ENCODE measurements around the gene FBXO46.
A peak's percentile ranks its signal among the peaks of the same experiment; 100 is the strongest.

FBXO46 gene

DNA sequence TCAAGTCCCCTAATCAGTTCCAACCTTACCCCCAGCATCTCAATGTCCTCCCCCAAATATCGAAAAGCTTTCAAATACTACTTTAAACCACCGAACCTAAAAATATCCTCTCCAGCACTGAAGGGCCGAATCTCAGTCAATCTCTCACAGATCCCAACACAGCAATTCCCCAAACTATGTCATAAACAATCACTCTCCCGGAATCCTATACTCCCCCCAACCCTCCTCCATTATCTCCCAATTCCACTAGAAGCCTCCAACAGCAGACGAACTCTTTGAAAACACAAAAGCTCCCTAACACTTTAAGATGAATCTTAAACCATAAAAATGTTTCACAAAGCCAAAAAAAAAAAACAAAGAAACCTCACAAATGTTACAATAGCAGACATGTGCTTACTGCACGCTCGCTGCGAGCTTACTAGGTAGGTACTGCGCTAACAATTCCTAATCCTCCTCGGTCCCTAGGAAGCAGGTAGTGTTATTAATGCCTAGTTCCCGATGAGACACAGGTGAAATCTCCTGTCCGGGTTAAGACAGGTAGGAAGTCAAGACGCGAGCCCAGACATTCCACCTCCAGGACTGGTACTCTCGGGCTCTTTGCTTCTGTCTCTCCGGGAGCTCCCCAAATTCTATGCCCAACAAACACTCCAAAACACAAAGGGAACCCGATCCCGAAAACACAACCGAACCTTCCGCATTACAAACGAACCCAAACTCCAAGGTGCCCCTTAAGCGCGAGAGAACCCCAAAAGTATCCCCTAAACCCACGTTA is 14.2 kb downstream of the FBXO46 start:
- DNase-seq (ENCODE audit: insufficient read length) (no peak), FAIRE-seq (peak; percentile 87)
- no peak for TF ChIP-seq POLR2A (IDR thresholded peaks at IDR 0.05; ENCODE audit: low read depth, low read length)
- TF ChIP-seq TAF1 (IDR thresholded peaks at IDR 0.05; ENCODE audit: borderline replicate concordance, low read depth, low read length), result no peak
- no peak for TF ChIP-seq POLR2AphosphoS5 (IDR thresholded peaks at IDR 0.05; ENCODE audit: low read depth, low read length)

- TF ChIP-seq POLR2A (IDR thresholded peaks at IDR 0.05; ENCODE audit: low read depth, low read length), result no peak
- TF ChIP-seq TAF1 (IDR thresholded peaks at IDR 0.05; ENCODE audit: borderline replicate concordance, low read depth, low read length), result no peak
- TF ChIP-seq POLR2AphosphoS5 (IDR thresholded peaks at IDR 0.05; ENCODE audit: low read depth, low read length), result no peak
- DNase-seq (ENCODE audit: insufficient read length) (no peak), FAIRE-seq (no peak)
Observed at GRCh38 chr19:45715139-45715538, 15.6 kb downstream of the FBXO46 start.

- no peak for DNase-seq (ENCODE audit: insufficient read length)
- TF ChIP-seq POLR2AphosphoS5 (IDR thresholded peaks at IDR 0.05; ENCODE audit: low read depth, low read length) (no peak), POLR2A (IDR thresholded peaks at IDR 0.05; ENCODE audit: low read depth, low read length) (no peak), TAF1 (IDR thresholded peaks at IDR 0.05; ENCODE audit: borderline replicate concordance, low read depth, low read length) (no peak)
- FAIRE-seq, result no peak
Observed at GRCh38 chr19:45713141-45713540, 17.6 kb downstream of the FBXO46 start.

- no peak for FAIRE-seq
- no peak for TF ChIP-seq TAF1 (IDR thresholded peaks at IDR 0.05; ENCODE audit: borderline replicate concordance, low read depth, low read length)
- TF ChIP-seq POLR2AphosphoS5 (IDR thresholded peaks at IDR 0.05; ENCODE audit: low read depth, low read length), result no peak
- TF ChIP-seq POLR2A (IDR thresholded peaks at IDR 0.05; ENCODE audit: low read depth, low read length), result no peak
Observed at GRCh38 chr19:45712699-45713067, 18.0 kb downstream of the FBXO46 start.

GRCh38 chr19:45711851-45712698 is 18.6 kb downstream of the FBXO46 start:
- FAIRE-seq (no peak), DNase-seq (ENCODE audit: insufficient read length) (no peak)
- TF ChIP-seq POLR2A (IDR thresholded peaks at IDR 0.05; ENCODE audit: low read depth, low read length), result no peak
- TF ChIP-seq POLR2AphosphoS5 (IDR thresholded peaks at IDR 0.05; ENCODE audit: low read depth, low read length), result peak; percentile 40; the same call in 1 of the 2 replicates

More at GRCh38 chr19:45712699-45713067, 18.0 kb downstream of the FBXO46 start:
- DNase-seq (ENCODE audit: insufficient read length), result no peak

- peak; percentile 40 for FAIRE-seq
- TF ChIP-seq TAF1 (IDR thresholded peaks at IDR 0.05; ENCODE audit: borderline replicate concordance, low read depth, low read length), result no peak
- no peak for TF ChIP-seq POLR2A (IDR thresholded peaks at IDR 0.05; ENCODE audit: low read depth, low read length)
- TF ChIP-seq POLR2AphosphoS5 (IDR thresholded peaks at IDR 0.05; ENCODE audit: low read depth, low read length), result no peak
- DNase-seq (ENCODE audit: insufficient read length), result no peak
Observed at GRCh38 chr19:45710356-45711130, 20.2 kb downstream of the FBXO46 start.

DNA sequence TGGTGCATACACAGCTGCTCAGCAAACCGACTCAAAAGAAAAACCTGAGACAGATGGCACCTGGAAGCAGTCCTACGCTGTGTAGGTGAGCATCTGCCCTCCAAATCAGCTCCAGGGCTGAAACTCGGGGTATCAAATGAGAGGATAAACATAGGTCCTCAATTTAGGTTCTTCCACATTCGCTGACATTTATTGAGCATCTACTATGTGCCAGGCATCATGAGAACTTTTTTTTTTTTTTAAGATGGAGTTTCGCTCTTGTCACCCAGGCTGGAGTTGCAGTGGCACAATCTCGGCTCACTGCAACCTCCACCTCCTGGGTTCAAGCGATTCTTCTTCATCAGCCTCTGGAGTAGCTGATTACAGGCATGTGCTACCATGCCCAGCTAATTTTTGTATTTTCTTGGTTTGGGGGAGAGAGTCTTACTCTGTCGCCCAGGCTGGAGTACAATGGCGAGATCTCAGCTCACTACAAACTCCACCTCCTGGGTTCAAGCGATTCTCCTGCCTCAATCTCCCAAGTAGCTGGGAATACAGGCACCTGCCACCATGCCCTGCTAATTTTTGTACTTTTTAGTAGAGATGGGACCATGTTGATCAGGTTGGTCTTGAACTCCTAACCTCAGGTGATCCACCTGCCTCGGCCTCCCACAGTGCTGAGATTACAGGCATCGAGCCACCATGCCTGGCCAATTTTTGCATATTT is 24.8 kb downstream of the FBXO46 start:
- TF ChIP-seq POLR2A (IDR thresholded peaks at IDR 0.05; ENCODE audit: low read depth, low read length), result no peak; the same call in 1 of the 2 replicates
- TF ChIP-seq TAF1 (IDR thresholded peaks at IDR 0.05; ENCODE audit: borderline replicate concordance, low read depth, low read length), result no peak
- TF ChIP-seq POLR2AphosphoS5 (IDR thresholded peaks at IDR 0.05; ENCODE audit: low read depth, low read length), result no peak
- FAIRE-seq, result peak; percentile 5
- no peak for DNase-seq (ENCODE audit: insufficient read length)

DNA sequence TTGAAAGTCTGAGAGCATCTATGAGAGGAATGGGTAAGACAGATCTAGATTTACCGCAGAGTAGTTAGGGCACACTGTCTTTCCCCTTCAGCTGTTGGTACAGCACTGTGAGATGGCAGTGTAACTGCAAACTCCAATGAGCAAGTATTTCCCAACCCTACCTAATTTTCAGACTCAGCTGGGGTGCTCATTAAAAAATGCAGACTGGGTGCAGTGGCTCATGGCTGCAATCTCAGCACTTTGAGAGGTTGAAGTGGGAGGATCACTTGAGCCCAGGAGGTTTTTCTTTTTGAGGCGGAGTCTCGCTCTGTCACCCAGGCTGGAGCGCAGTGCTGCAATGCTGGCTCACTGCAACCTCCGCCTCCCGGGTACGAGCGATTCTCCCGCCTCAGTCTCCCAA is 25.6 kb downstream of the FBXO46 start:
- no peak for FAIRE-seq
- TF ChIP-seq POLR2AphosphoS5 (IDR thresholded peaks at IDR 0.05; ENCODE audit: low read depth, low read length) (peak; percentile 24; the same call in 1 of the 2 replicates), POLR2A (IDR thresholded peaks at IDR 0.05; ENCODE audit: low read depth, low read length) (no peak)
- no peak for DNase-seq (ENCODE audit: insufficient read length)

- no peak for TF ChIP-seq TAF1 (IDR thresholded peaks at IDR 0.05; ENCODE audit: borderline replicate concordance, low read depth, low read length)
- TF ChIP-seq POLR2AphosphoS5 (IDR thresholded peaks at IDR 0.05; ENCODE audit: low read depth, low read length), result no peak
- TF ChIP-seq POLR2A (IDR thresholded peaks at IDR 0.05; ENCODE audit: low read depth, low read length), result no peak
- DNase-seq (ENCODE audit: insufficient read length), result no peak
- no peak for FAIRE-seq
Observed at GRCh38 chr19:45701676-45702075, 29.0 kb downstream of the FBXO46 start.

DNA sequence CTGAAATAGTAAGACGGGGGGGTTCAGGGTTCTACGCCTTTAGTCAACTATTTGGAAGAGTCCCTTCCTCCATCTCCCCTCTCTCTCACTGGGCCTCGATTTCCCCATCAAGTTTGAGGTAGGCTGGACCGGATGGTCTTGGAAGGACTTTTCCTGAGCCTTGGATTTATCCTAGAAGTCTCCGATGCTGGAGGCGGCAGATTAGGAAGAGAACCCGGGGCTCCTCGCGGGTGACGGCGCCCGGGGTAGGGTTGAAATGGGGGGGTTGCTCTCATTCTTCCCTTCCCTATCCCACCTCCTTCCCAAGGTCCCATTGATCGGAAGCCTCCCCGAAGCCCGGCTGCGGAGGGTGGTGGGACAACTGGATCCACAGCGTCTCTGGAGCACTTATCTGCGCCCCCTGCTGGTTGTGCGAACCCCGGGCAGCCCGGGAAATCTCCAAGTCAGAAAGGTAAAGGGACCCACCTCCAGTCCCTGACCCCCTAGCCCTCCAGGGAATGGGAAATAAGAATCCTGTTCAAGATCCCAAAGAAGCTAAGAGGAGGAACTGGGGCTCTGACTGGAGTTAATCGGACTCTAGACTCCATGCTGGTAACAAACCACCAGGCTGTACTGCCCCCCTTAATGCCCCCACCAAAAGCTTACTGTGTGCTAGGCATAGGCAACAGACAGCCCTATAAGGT is 37.4 kb downstream of the FBXO46 start:
- peak; percentile 67 for DNase-seq (ENCODE audit: insufficient read length)
- no peak for TF ChIP-seq POLR2AphosphoS5 (IDR thresholded peaks at IDR 0.05; ENCODE audit: low read depth, low read length)
- TF ChIP-seq TAF1 (IDR thresholded peaks at IDR 0.05; ENCODE audit: borderline replicate concordance, low read depth, low read length), result no peak
- no peak for TF ChIP-seq POLR2A (IDR thresholded peaks at IDR 0.05; ENCODE audit: low read depth, low read length)
- FAIRE-seq, result peak; percentile 44
